Transverse colon (tissue), 4 donors: ENCODE measurements around the gene GIMD1. TPM values are rescaled to one million over a fixed set of nuclear protein-coding genes. Genes with fewer than 3 reads are reported as not detected.

Source experiments
- DNase-seq: peaks from one replicate; pipeline ENCODE4 v3.0.0-alpha.2; 2019
- H3K27ac ChIP-seq, 4 donors: fragments of 200-600 bp; sonication (generic); 2 replicates each; pipeline ENCODE4 v1.5.1; 2016 to 2018; ENCODE audit warnings: inconsistent platforms in 4 of 4
- H3K27me3 ChIP-seq: fragments of 200-600 bp; sonication (generic); 2 replicates; pipeline ENCODE4 v1.5.1; 2017; ENCODE audit warnings: inconsistent platforms
- H3K36me3 ChIP-seq, 4 donors: fragments of 200-600 bp; sonication (generic); 2 replicates each; pipeline ENCODE4 v1.5.1; 2017 to 2019; ENCODE audit warnings: inconsistent platforms in 4 of 4
- H3K4me1 ChIP-seq, 4 donors: fragments of 200-600 bp; sonication (generic); 2 replicates each; pipeline ENCODE4 v1.5.1; 2017 to 2020; ENCODE audit warnings: inconsistent platforms in 4 of 4
- H3K4me3 ChIP-seq, 4 donors: fragments of 200-600 bp; sonication (generic); 1 replicate in 1 of 4; 2 replicates in 3 of 4; pipeline versions ENCODE4 v1.5.1 to v1.6.1; 2017 to 2019; ENCODE audit warnings: inconsistent platforms in 4 of 4
- H3K9me3 ChIP-seq, 2 donors: fragments of 200-600 bp; sonication (generic); 2 replicates each; pipeline ENCODE4 v1.5.1; 2017 to 2019; ENCODE audit warnings: inconsistent platforms in 2 of 2
- CTCF ChIP-seq, 5 experiments: fragments of 200-600 bp in 3 of 5; fragments of 450-650 bp in 2 of 5; sonication (generic) in 3 of 5; IDR thresholded peaks; 1 replicate in 2 of 5; 2 replicates in 3 of 5; pipeline ENCODE4 v1.5.1; 2016 to 2017; ENCODE audit warnings: antibody characterized with exemption in 5 of 5, inconsistent platforms in 3 of 5, mild to moderate bottlenecking in 2 of 5, moderate library complexity in 1 of 5
- EP300 ChIP-seq: sonication (generic); formaldehyde crosslinking; IDR thresholded peaks from one replicate; pipeline ENCODE4 v1.6.1; 2017; ENCODE audit warnings: antibody characterized with exemption, low read depth
- POLR2A ChIP-seq: fragments of 450-650 bp; IDR thresholded peaks from one replicate; pipeline ENCODE4 v1.6.1; 2016; ENCODE audit warnings: antibody characterized with exemption, mild to moderate bottlenecking, moderate library complexity
- POLR2AphosphoS5 ChIP-seq, 3 donors: sonication (generic); formaldehyde crosslinking; IDR thresholded peaks; one replicate each; pipeline ENCODE4 v1.6.1; 2016; ENCODE audit warnings: antibody characterized with exemption in 3 of 3
- WGBS, 2 donors: methylation state at CpG; one replicate each; pipeline ENCODE4 v1.1.5; 2018; ENCODE audit warnings: low coverage in 1 of 2; 5-methylcytosine and 5-hydroxymethylcytosine counted together
- in situ Hi-C, 4 donors: fragments of 200-750 bp; cut with MboI; loops; one replicate each; pipeline versions ENCODE4 v1.15.0 to v1.15.1; 2017; ENCODE audit warnings: low sequenced_read_pairs in 3 of 4, low pct_ligation_motif_present in 1 of 4, low pct_unique_long_range_greater_than_20kb in 1 of 4
- intact Hi-C: fragments of 100-400 bp; cut with DNase I; formaldehyde crosslinking; loops from one replicate; pipeline ENCODE4 v1.15.1; 2023; ENCODE audit warnings: low total_unique reads
- total RNA-seq, 4 donors: library from RNA; depleted of rRNA; stranded (reverse); fragments of >200 nt; gene quantifications; one replicate each; pipeline ENCODE4 v1.1.0, GENCODE V29; 2016

The GIMD1 gene
- total RNA-seq, 4 donors from 2014 or later = not detected

- no peak for DNase-seq
- no peaks in the 10 kb centered on the region for H3K36me3 ChIP-seq
- in situ Hi-C loops (loop anchor here in 3 of 4 donors (10.0 to 25.0 kb wide), 3 partner anchors 441 to 523 kb away; no protein-coding TSS in a partner anchor), intact Hi-C loops (no loop called here)
- H3K9me3 ChIP-seq = no peaks in the 10 kb centered on the region
- no peaks in the 10 kb centered on the region for H3K27me3 ChIP-seq
- H3K4me1 ChIP-seq = no peaks in the 10 kb centered on the region
- no peak overlapping the region for H3K4me3 ChIP-seq
- no peak overlapping the region for H3K27ac ChIP-seq
- WGBS, 2 donors = 60 to 77% methylated on average over 1 of the region's 1 CpG
- TF ChIP-seq POLR2AphosphoS5 (IDR thresholded peaks at IDR 0.05) (no peak), EP300 (no peak), POLR2A (no peak), CTCF (IDR thresholded peaks at IDR 0.05) (no peak)
Observed at GRCh38 chr4:106364282-106364681, 4.3 kb downstream of the GIMD1 start.

GRCh38 chr4:106362086-106362825, 6.3 kb downstream of the GIMD1 start:
- no peak overlapping the region for H3K4me3 ChIP-seq
- WGBS, 2 donors = 80 to 84% methylated on average over 3 of the region's 3 CpGs
- no peak for DNase-seq
- in situ Hi-C loops = loop anchor here in 3 of 4 donors (10.0 to 25.0 kb wide), 3 partner anchors 443 to 525 kb away; no protein-coding TSS in a partner anchor
- H3K36me3 ChIP-seq = no peaks in the 10 kb centered on the region
- no peak for TF ChIP-seq POLR2A
- TF ChIP-seq EP300 = no peak
- no peak for TF ChIP-seq CTCF (IDR thresholded peaks at IDR 0.05)
- TF ChIP-seq POLR2AphosphoS5 (IDR thresholded peaks at IDR 0.05) = no peak
- no peaks in the 10 kb centered on the region for H3K4me1 ChIP-seq
- H3K9me3 ChIP-seq = no peaks in the 10 kb centered on the region
- H3K27me3 ChIP-seq = no peaks in the 10 kb centered on the region
- intact Hi-C loops = no loop called here
- H3K27ac ChIP-seq = no peak overlapping the region

- intact Hi-C loops = no loop called here
- Histone ChIP-seq H3K4me3 (no peak overlapping the region), H3K4me1 (no peaks in the 10 kb centered on the region), H3K27ac (no peak overlapping the region), H3K36me3 (no peaks in the 10 kb centered on the region), H3K9me3 (no peaks in the 10 kb centered on the region), H3K27me3 (no peaks in the 10 kb centered on the region)
- TF ChIP-seq EP300 (no peak), POLR2A (no peak), POLR2AphosphoS5 (IDR thresholded peaks at IDR 0.05) (no peak), CTCF (IDR thresholded peaks at IDR 0.05) (no peak)
- 92 to 100% methylated on average over 1 of the region's 1 CpG for WGBS, 2 donors
- in situ Hi-C loops = loop anchor here in 2 of 4 donors (25.0 kb wide), 2 partner anchors 453 to 528 kb away; no protein-coding TSS in a partner anchor
- DNase-seq = no peak
Observed at GRCh38 chr4:106358899-106359298, 9.7 kb downstream of the GIMD1 start.

- Histone ChIP-seq H3K9me3 (no peaks in the 10 kb centered on the region), H3K4me1 (no peaks in the 10 kb centered on the region), H3K4me3 (no peak overlapping the region), H3K36me3 (peaks cover 0 to 13% (median 0%) of the 10 kb centered on the region in 4 donors), H3K27me3 (no peaks in the 10 kb centered on the region), H3K27ac (no peak overlapping the region)
- TF ChIP-seq POLR2AphosphoS5 (IDR thresholded peaks at IDR 0.05) (no peak), EP300 (no peak), POLR2A (no peak), CTCF (IDR thresholded peaks at IDR 0.05) (no peak)
- intact Hi-C loops (no loop called here), in situ Hi-C loops (loop anchor here in 2 of 4 donors (25.0 kb wide), 2 partner anchors 457 to 532 kb away; no protein-coding TSS in a partner anchor)
- DNase-seq = no peak
- WGBS, 2 donors = 38 to 62% methylated on average over 4 of the region's 4 CpGs
Observed at GRCh38 chr4:106355193-106355592, 13.4 kb downstream of the GIMD1 start.
